Measurements from ENCODE around the gene IPO11. TPM values are rescaled to one million over a fixed set of nuclear protein-coding genes. Genes with fewer than 3 reads are reported as not detected.
"Not testable (repeated sequence)": the region's sequence is repeated elsewhere in the genome, so short reads cannot be mapped to it uniquely, and the experiment has no call there.

The IPO11 gene
- total RNA-seq, 8 experiments from 2014 or later, result 12.6 to 36.7 (median 18.9) TPM

DNA sequence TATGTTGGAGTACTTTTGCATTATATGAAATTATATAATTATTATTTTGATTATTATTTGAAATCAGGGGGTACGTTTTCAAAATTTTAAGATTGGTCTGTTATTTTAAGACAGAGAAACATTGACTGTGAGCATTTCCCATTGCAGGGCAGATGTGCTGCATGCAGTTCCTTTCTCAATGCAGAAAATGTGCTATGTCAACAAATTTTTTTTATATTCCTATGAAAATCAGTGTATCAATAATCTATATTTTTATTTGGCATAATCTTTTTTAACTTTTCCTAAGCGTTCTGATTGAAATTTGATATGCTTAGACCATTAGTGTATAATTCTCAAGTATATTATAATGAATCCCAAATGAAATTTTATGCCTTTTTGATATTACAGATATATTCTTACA, 124.2 kb downstream of the IPO11 start:
- in situ Hi-C loops (cut with MboI; ENCODE audit: low pct_unique_long_range_greater_than_20kb in 2 of 9, low sequenced_read_pairs in 9 of 9, unreplicated experiment in 9 of 9), result no loop called here
- H3K4me1 ChIP-seq (replicated peaks in 1 of 2), result no peaks in the 10 kb centered on the region

DNA sequence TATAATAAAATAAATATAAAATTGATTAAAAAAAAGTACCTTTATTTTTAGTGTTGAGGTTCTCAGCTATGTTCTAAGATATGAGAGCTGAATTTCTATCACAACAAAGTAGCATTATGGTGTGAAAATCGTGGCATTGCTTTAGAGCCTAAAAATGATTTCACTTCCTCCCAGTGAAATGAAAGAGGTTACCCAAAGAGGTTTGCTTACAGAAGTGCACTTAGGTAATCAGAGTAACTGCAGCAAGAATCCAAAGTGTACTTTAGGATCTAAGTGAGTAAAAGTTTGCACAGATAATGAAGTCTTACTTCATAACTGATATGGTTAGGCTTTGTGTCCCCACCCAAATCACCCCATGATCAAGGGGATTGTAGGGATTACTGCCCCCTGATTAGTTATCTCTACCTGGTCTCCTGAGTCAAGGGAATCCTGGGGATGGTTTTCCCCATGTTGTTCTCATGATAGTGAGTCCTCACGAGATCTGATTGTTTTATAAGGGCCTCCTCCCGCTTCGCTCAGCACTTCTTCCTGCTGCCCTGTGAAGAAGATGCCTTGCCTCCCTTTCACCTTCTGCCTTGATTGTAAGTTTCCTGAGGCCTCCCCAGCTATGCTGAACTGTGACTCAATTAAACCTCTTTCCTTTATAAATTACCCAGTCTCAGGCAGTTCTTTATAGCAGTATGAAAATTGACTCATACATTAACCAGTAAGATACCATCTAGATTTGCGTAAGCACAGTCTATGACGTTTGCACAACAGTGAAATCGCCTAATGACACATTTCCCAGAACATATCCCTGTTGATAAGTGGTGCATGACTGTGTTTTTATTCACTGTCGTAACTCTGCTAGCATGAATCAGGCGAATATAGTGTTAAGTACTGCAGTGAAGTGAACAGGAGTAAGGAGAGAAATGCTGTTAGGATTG, 125.7 kb downstream of the IPO11 start:
- WGBS, 10 experiments, result 62 to 100% (median 95%) methylated on average over 2 to 9 of the region's 9 CpGs; no CpG with 5 or more reads in 1 of the 10 experiments
- H3K4me3 ChIP-seq, result no peak overlapping the region
- H3K27ac ChIP-seq, result no peak overlapping the region
- ATAC-seq (replicated peaks in 6 of 8), result peak in 3 of 8 experiments; percentile 57 to 89 (median 65)
- no peaks in the 10 kb centered on the region for H3K4me1 ChIP-seq (replicated peaks in 1 of 2)
- in situ Hi-C loops (cut with MboI; ENCODE audit: low pct_unique_long_range_greater_than_20kb in 2 of 9, low sequenced_read_pairs in 9 of 9, unreplicated experiment in 9 of 9), result no loop called here

More for the DNA sequence above, 124.2 kb downstream of the IPO11 start:
- WGBS, 10 experiments, result 92 to 100% (median 97%) methylated on average over 2 of the region's 2 CpGs; no CpG with 5 or more reads in 2 of the 10 experiments
- ATAC-seq (replicated peaks in 6 of 8), result no peak
- Histone ChIP-seq H3K4me3 (no peak overlapping the region), H3K27ac (no peak overlapping the region)

DNA sequence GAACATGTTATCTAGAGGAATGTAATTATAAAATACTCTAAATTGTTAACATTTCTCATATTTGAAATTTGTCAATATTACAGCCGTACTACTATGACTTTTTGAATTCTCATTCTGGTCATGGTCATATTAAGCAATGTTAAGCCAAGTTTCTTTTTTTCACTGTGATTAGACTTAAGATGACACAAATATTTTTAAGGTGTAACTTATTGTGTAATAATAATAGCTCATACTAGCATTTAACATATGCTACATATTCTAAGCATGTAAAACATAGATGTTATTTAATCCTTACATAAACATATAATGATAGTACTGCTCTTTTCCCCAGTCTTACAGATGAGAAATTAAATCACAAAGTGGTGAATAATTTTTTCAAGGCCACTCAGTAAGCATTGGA, 130.2 kb downstream of the IPO11 start:
- Histone ChIP-seq H3K4me3 (no peak overlapping the region), H3K4me1 (replicated peaks in 1 of 2) (no peaks in the 10 kb centered on the region), H3K27ac (no peak overlapping the region)
- in situ Hi-C loops (cut with MboI; ENCODE audit: low pct_unique_long_range_greater_than_20kb in 2 of 9, low sequenced_read_pairs in 9 of 9, unreplicated experiment in 9 of 9), result no loop called here
- 86 to 100% (median 100%) methylated on average over 1 of the region's 1 CpG; no CpG with 5 or more reads in 2 of the 10 experiments for WGBS, 10 experiments
- no peak for ATAC-seq (replicated peaks in 6 of 8)

DNA sequence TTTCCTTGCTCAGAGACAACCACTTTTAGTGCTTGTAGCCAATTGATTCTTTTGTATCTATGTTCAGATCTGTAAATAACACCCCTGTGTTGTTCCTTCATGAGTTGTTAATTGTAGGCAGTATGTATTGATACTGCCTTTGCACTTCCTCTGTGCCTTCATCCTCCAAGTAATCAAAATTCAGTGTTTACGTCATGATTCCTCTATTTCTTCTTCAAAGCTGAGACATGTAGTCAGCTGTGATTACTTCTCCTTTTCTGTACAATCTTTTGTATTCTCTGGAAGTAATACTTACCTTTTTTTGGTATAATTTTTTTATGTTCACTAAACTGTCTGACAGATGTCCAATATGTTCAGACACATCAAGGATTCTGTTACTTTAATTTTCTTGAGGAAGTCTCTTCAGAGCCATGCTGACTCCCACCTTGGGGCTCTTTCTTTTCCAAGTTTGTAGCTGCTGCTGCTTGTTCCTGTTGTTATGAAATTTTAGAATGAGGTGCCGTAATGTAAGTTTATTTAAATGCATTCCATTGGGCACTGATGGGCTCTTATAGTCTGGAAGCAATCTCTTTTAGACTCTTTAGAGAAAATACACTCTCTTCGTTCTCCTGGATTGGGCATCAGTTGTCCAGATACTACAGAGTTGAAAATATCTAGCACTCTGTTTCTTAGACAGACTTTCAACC, 135.5 kb downstream of the IPO11 start:
- Histone ChIP-seq H3K4me1 (replicated peaks in 1 of 2) (no peaks in the 10 kb centered on the region), H3K27ac (no peak overlapping the region), H3K4me3 (no peak overlapping the region)
- ATAC-seq (replicated peaks in 6 of 8), result no peak
- 55 to 100% (median 92%) methylated on average over 1 to 3 of the region's 3 CpGs; no CpG with 5 or more reads in 1 of the 10 experiments for WGBS, 10 experiments
- in situ Hi-C loops (cut with MboI; ENCODE audit: low pct_unique_long_range_greater_than_20kb in 2 of 9, low sequenced_read_pairs in 9 of 9, unreplicated experiment in 9 of 9), result no loop called here

DNA sequence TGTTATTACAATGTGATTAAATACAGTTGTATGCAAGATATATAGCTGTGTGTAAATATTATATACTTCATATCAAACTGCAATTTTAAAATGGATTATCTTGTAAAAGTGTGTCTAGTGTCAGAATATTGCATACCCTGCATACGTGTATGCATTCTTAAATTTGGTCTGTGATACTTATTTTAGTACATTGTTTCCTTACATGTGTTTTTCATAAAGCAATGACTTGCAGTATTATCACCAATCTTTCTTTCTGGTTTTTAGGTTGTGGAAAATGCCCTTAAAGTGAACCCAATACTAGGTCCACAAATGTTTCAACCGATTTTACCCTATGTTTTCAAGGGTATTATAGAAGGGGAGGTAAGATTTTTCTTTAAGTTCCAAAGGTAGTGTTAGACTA, 137.5 kb downstream of the IPO11 start:
- 0 to 100% (median 77%) methylated on average over 1 to 2 of the region's 2 CpGs; no CpG with 5 or more reads in 1 of the 10 experiments for WGBS, 10 experiments
- in situ Hi-C loops (cut with MboI; ENCODE audit: low pct_unique_long_range_greater_than_20kb in 2 of 9, low sequenced_read_pairs in 9 of 9, unreplicated experiment in 9 of 9), result no loop called here
- no peak overlapping the region for H3K4me3 ChIP-seq
- no peak overlapping the region for H3K27ac ChIP-seq
- no peak for ATAC-seq (replicated peaks in 6 of 8)
- no peaks in the 10 kb centered on the region for H3K4me1 ChIP-seq (replicated peaks in 1 of 2)

DNA sequence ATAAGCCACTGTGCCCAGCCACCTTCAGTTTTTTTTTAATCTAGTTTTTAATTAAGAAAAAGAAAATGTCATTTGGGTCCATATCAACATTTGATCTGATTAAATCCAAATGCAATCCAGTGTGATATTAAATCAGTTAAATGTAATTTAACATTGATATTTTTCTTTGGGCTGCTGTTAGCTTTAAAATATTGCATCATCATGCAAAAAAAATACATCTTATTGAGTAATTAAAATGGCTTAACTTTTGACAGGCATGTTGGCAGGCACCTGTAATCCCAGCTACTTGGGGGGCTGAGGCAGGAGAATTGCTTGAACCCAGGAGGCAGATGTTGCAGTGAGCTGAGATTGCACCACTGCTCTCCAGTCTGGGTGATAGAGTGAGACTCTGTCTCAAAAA, 143.4 kb downstream of the IPO11 start:
- in situ Hi-C loops (cut with MboI; ENCODE audit: low pct_unique_long_range_greater_than_20kb in 2 of 9, low sequenced_read_pairs in 9 of 9, unreplicated experiment in 9 of 9), result no loop called here
- Histone ChIP-seq H3K4me1 (replicated peaks in 1 of 2) (no peaks in the 10 kb centered on the region), H3K4me3 (no peak overlapping the region), H3K27ac (no peak overlapping the region)
- no peak for ATAC-seq (replicated peaks in 6 of 8)

DNA sequence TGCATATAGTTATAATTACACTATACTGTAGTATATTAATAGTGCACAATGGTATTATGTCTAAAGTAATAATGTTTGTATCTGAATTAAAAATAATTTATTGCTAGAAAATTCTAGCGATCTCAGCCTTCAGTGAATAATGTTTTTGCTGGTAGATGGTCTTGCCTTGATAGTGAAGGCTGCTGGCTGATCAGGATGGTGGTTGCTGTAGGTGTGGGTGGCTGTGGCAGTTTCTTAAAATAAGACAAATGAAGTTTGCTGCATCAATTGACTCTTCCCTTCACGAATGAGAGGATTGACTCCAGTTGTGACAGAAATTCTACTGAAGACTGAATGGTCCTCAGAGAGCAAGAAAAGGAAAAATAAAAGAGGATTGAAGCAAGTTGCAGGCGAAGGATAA, 146.4 kb downstream of the IPO11 start:
- no peak for ATAC-seq (replicated peaks in 6 of 8)
- 87 to 100% (median 100%) methylated on average over 2 to 3 of the region's 3 CpGs; no CpG with 5 or more reads in 1 of the 10 experiments for WGBS, 10 experiments
- in situ Hi-C loops (cut with MboI; ENCODE audit: low pct_unique_long_range_greater_than_20kb in 2 of 9, low sequenced_read_pairs in 9 of 9, unreplicated experiment in 9 of 9), result no loop called here
- no peak overlapping the region for H3K27ac ChIP-seq
- no peak overlapping the region for H3K4me3 ChIP-seq
- no peaks in the 10 kb centered on the region for H3K4me1 ChIP-seq (replicated peaks in 1 of 2)

DNA sequence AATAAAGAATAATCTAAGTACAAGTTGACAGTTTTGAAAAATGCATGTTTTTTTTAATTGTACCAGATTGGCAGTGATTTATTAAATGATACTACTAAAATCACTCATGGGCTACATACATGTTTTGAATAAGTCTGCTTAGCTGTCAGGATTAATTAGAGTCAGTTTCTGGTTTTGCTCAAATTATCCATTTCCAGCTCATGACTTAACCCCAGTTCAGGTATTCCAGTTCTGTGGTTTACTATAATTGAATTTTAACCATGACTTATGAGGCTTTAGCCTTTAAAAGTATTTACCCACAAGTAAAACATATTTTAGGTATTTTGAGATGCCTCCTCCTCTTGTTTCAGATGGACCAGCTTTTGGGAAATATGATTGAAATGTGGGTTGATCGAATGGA, 148.2 kb downstream of the IPO11 start:
- no peaks in the 10 kb centered on the region for H3K4me1 ChIP-seq (replicated peaks in 1 of 2)
- no peak overlapping the region for H3K27ac ChIP-seq
- ATAC-seq (replicated peaks in 6 of 8), result no peak
- WGBS, 10 experiments, result 89 to 100% (median 100%) methylated on average over 1 of the region's 1 CpG; no CpG with 5 or more reads in 7 of the 10 experiments
- H3K4me3 ChIP-seq, result no peak overlapping the region
- in situ Hi-C loops (cut with MboI; ENCODE audit: low pct_unique_long_range_greater_than_20kb in 2 of 9, low sequenced_read_pairs in 9 of 9, unreplicated experiment in 9 of 9), result no loop called here

DNA sequence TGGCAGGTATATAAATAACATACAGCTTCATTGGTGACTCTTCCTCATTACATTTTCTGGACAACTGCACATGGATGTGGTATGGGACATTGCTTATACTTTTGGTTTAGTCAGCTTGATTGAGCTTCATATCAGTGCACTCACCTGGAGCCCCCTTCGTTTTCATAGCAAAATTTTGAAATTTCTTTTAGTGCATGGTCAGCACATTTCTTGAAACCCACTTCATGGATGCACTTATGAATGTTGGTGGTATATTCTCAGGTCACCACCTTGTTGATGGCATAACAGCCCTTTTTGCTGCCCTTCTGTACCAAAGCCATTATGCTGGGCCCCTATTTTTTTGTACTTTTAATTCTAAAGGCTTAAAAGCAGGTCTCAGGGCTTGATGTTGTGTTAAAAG, 149.3 kb downstream of the IPO11 start:
- WGBS, 10 experiments, result 67 to 100% (median 100%) methylated on average over 1 of the region's 1 CpG; no CpG with 5 or more reads in 4 of the 10 experiments
- Histone ChIP-seq H3K27ac (no peak overlapping the region), H3K4me3 (no peak overlapping the region), H3K4me1 (replicated peaks in 1 of 2) (no peaks in the 10 kb centered on the region)
- no peak for ATAC-seq (replicated peaks in 6 of 8)
- in situ Hi-C loops (cut with MboI; ENCODE audit: low pct_unique_long_range_greater_than_20kb in 2 of 9, low sequenced_read_pairs in 9 of 9, unreplicated experiment in 9 of 9), result no loop called here

DNA sequence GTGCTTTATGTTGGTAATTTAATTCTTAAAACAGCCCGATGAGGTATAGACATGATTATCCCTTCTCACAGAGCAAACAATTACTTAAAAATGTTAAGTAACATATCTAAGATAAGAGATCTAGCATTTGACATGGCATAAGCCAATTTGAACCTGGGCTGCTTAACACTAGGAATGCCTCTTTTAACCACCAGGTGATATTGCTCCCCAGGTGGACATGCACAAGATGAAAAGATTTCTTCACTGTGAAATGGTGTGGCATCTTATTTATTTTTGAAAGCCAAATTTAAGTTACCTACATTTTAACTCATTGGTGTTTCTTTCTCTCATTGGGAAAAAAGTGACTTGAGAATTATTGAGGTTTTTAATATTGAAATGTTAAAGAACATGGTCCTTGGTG, 150.3 kb downstream of the IPO11 start:
- no peak for ATAC-seq (replicated peaks in 6 of 8)
- H3K27ac ChIP-seq, result no peak overlapping the region
- H3K4me1 ChIP-seq (replicated peaks in 1 of 2), result no peaks in the 10 kb centered on the region
- H3K4me3 ChIP-seq, result no peak overlapping the region
- 56 to 100% (median 91%) methylated on average over 1 of the region's 1 CpG; no CpG with 5 or more reads in 1 of the 10 experiments for WGBS, 10 experiments
- in situ Hi-C loops (cut with MboI; ENCODE audit: low pct_unique_long_range_greater_than_20kb in 2 of 9, low sequenced_read_pairs in 9 of 9, unreplicated experiment in 9 of 9), result no loop called here

DNA sequence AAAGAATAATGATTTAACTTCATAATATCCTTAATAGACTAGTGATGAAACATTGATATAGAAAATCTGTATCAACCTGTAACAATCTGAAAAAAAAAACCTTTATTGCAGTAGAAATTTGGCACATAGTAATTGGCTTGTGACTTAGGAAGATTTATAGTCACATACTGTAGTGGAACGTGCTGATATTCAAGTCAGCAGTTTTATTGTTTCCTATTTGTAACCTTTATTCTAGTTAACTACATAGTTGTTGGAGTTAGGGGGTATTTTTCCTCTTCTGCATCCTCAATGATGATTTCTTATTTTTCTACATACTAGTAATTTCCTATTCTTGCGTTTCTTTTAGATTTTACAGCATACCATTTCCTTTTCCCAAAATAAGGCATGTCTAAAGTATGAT, 151.5 kb downstream of the IPO11 start:
- H3K4me3 ChIP-seq, result no peak overlapping the region
- H3K27ac ChIP-seq, result no peak overlapping the region
- H3K4me1 ChIP-seq (replicated peaks in 1 of 2), result no peaks in the 10 kb centered on the region
- 63 to 100% (median 85%) methylated on average over 1 to 2 of the region's 2 CpGs; no CpG with 5 or more reads in 1 of the 10 experiments for WGBS, 10 experiments
- in situ Hi-C loops (cut with MboI; ENCODE audit: low pct_unique_long_range_greater_than_20kb in 2 of 9, low sequenced_read_pairs in 9 of 9, unreplicated experiment in 9 of 9), result no loop called here
- ATAC-seq (replicated peaks in 6 of 8), result no peak

DNA sequence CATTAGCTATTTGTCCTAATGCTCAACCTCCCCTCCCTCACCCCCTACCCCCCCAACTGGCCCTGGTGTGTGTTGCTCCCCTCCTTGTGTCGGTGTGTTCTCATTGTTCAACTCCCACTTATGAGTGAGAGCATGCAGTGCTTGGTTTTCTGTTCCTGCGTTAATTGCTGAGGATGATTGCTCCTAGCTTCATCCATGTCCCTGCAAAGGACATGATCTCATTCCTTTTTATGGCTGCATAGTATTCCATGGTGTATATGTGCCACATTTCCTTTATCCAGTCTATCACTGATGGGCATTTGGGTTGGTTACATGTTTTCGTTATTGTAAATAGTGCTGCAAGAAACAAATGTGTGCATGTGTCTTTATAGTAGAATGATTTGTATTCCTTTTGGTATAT, 153.2 kb downstream of the IPO11 start:
- 0 to 80% (median 0%) methylated on average over 1 of the region's 3 CpGs; no CpG with 5 or more reads in 4 of the 10 experiments for WGBS, 10 experiments
- H3K27ac ChIP-seq; H3K4me1 ChIP-seq (replicated peaks in 1 of 2); ATAC-seq (replicated peaks in 6 of 8); H3K4me3 ChIP-seq; in situ Hi-C loops (cut with MboI; ENCODE audit: low pct_unique_long_range_greater_than_20kb in 2 of 9, low sequenced_read_pairs in 9 of 9, unreplicated experiment in 9 of 9): not testable (repeated sequence)

DNA sequence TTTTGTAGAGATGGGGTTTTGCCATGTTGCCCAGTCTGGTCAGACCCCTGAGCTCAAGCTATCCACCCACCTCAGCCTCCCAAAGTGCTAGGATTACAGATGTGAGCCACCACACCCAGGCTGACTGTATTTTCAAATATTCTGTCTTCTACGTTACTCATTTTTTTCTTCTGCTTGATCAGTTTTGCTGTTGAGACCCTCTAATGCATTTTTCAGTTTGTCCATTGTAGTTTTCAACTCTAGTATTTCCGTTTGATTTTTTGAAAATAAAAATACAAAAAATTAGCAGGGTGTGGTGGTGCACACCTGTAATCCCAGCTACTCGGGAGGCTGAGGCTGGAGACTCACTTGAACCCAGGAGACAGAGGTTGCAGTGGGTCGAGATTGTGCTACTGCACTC, 155.6 kb downstream of the IPO11 start:
- H3K4me1 ChIP-seq (replicated peaks in 1 of 2), result no peaks in the 10 kb centered on the region
- H3K27ac ChIP-seq, result no peak overlapping the region
- ATAC-seq (replicated peaks in 6 of 8), result no peak
- in situ Hi-C loops (cut with MboI; ENCODE audit: low pct_unique_long_range_greater_than_20kb in 2 of 9, low sequenced_read_pairs in 9 of 9, unreplicated experiment in 9 of 9), result no loop called here
- WGBS, 10 experiments, result 71 to 100% (median 89%) methylated on average over 1 to 4 of the region's 4 CpGs
- no peak overlapping the region for H3K4me3 ChIP-seq
